ENCODE measurements around the gene CPAMD8.

- TF ChIP-seq EP300 (IDR thresholded peaks at IDR 0.05) = no peak
- TF ChIP-seq CTCF (IDR thresholded peaks at IDR 0.05) = no peak
Measured at GRCh38 chr19:16915734-16916133, 110.9 kb downstream of the CPAMD8 start.

Data from ovary (tissue), 3 donors.